Smooth muscle cell (in vitro differentiated cells): ENCODE results near the gene RTN4R. TPM values are rescaled to one million over a fixed set of nuclear protein-coding genes. Genes with fewer than 3 reads are reported as not detected.

Experiments used
- DNase-seq: peaks from one replicate; lab custom pipeline; 2025; ENCODE audit not compliant: unreplicated experiment; lab: John Stamatoyannopoulos, UW
- H2AFZ ChIP-seq: fragments of 200-600 bp; sonication (generic); 2 replicates; pipeline ENCODE4 v1.6.0; 2016; ENCODE audit warnings: antibody characterized with exemption, low read depth, mild to moderate bottlenecking
- H3F3A ChIP-seq: fragments of 200-600 bp; sonication (generic); 2 replicates; pipeline ENCODE4 v1.6.0; 2017; ENCODE audit warnings: antibody characterized with exemption, low read depth
- H3K27ac ChIP-seq: fragments of 200-600 bp; sonication (generic); 2 replicates; pipeline ENCODE4 v1.5.1; 2016; ENCODE audit warnings: low read depth, mild to moderate bottlenecking
- H3K27me3 ChIP-seq: fragments of 200-600 bp; sonication (generic); 2 replicates; pipeline ENCODE4 v1.6.1; 2016; ENCODE audit warnings: low read depth, mild to moderate bottlenecking
- H3K36me3 ChIP-seq: fragments of 200-600 bp; sonication (generic); 2 replicates; pipeline ENCODE4 v1.5.1; 2016; ENCODE audit warnings: low read depth
- H3K4me1 ChIP-seq: fragments of 200-600 bp; sonication (generic); 2 replicates; pipeline ENCODE4 v1.5.1; 2016; ENCODE audit warnings: low read depth
- H3K4me2 ChIP-seq: fragments of 200-600 bp; sonication (generic); 2 replicates; pipeline ENCODE4 v1.6.0; 2016; ENCODE audit warnings: mild to moderate bottlenecking
- H3K4me3 ChIP-seq: fragments of 200-600 bp; sonication (generic); 2 replicates; pipeline ENCODE4 v1.5.1; 2016; ENCODE audit warnings: mild to moderate bottlenecking
- H3K79me2 ChIP-seq: fragments of 200-600 bp; sonication (generic); 2 replicates; pipeline ENCODE4 v1.6.0; 2016; ENCODE audit warnings: low read depth, mild to moderate bottlenecking
- H3K9ac ChIP-seq: fragments of 200-600 bp; sonication (generic); 2 replicates; pipeline ENCODE4 v1.6.0; 2016; ENCODE audit warnings: low read depth
- H3K9me3 ChIP-seq: fragments of 200-600 bp; sonication (generic); replicated peaks from 2 replicates; pipeline ENCODE4 v1.5.1; 2016; ENCODE audit warnings: low read depth
- H4K20me1 ChIP-seq: fragments of 200-600 bp; sonication (generic); 2 replicates; pipeline ENCODE4 v1.6.0; 2016; ENCODE audit warnings: low read depth
- WGBS: methylation state at CpG from one replicate; pipeline ENCODE4 v1.1.7; 2016; ENCODE audit warnings: low lambda C conversion rate; 5-methylcytosine and 5-hydroxymethylcytosine counted together
- microRNA counts: library from miRNA; unstranded; fragments of <30 nt; microRNA quantifications from one replicate; lab custom pipeline; 2016
- microRNA-seq: library from miRNA; unstranded; fragments of <30 nt; microRNA quantifications from one replicate; pipeline ENCODE4, GENCODE V29; 2016; ENCODE audit warnings: borderline number of aligned reads
- polyA plus RNA-seq: library from polyadenylated mRNA; unstranded; fragments of >200 nt; fragmentation: Nextera tagmentation; extraction: Ambion mirVana; gene quantifications from 2 replicates; pipeline ENCODE4 v1.2.1, GENCODE V29; 2016
- small RNA-seq: library from RNA; depleted of rRNA; stranded (forward); fragments of <200 nt; gene quantifications from one replicate; pipeline ENCODE3, GENCODE V24; 2014
- total RNA-seq: library from RNA; depleted of rRNA; stranded (reverse); fragments of >200 nt; gene quantifications from 2 replicates; pipeline ENCODE4 v1.2.3, GENCODE V29; 2014
- TF ChIP-seq, protein P1 (sequence below): fragments of 200-600 bp; sonication (generic); IDR thresholded peaks from 2 replicates; pipeline ENCODE4 v1.5.1; 2017; ENCODE audit warnings: borderline replicate concordance, mild to moderate bottlenecking, antibody characterized with exemption; ENCODE audit not compliant: insufficient read depth, poor library complexity, severe bottlenecking

RTN4R gene
- total and polyA plus RNA-seq, 2 experiments from 2014 or later = 1.8 to 4.7 TPM

DNA sequence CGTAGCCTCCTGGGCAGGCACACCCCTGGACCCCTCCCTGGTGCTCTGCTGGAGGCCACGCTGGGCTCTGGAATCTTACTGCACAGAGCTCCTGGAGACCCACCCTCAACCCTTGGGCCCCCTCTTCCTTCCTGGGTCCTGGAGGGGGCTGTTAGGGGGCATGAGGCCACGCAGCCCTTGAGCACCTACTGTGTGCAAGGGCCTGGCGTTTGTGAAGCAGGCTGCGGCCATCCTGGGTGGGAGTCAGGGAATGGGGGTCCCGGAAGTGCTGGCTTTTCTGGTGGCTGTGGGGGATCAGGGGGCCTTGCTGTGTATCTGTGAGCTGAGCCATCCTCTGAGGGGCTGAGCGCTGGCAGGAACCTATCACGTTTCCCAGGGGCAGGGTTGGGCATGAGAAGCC lies 76.3 kb downstream of the RTN4R start:
- H3K36me3 ChIP-seq = no peaks in the 10 kb centered on the region
- H3K79me2 ChIP-seq = no peaks in the 10 kb centered on the region
- H3K9me3 ChIP-seq = no peaks in the 10 kb centered on the region
- no peak overlapping the region for H3K9ac ChIP-seq
- no peaks in the 10 kb centered on the region for H4K20me1 ChIP-seq
- TF ChIP-seq, protein P1, sequence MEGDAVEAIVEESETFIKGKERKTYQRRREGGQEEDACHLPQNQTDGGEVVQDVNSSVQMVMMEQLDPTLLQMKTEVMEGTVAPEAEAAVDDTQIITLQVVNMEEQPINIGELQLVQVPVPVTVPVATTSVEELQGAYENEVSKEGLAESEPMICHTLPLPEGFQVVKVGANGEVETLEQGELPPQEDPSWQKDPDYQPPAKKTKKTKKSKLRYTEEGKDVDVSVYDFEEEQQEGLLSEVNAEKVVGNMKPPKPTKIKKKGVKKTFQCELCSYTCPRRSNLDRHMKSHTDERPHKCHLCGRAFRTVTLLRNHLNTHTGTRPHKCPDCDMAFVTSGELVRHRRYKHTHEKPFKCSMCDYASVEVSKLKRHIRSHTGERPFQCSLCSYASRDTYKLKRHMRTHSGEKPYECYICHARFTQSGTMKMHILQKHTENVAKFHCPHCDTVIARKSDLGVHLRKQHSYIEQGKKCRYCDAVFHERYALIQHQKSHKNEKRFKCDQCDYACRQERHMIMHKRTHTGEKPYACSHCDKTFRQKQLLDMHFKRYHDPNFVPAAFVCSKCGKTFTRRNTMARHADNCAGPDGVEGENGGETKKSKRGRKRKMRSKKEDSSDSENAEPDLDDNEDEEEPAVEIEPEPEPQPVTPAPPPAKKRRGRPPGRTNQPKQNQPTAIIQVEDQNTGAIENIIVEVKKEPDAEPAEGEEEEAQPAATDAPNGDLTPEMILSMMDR = no peak
- H3F3A ChIP-seq = no peaks in the 10 kb centered on the region
- H3K27ac ChIP-seq = no peak overlapping the region
- DNase-seq = no peak
- WGBS = 90% methylated on average over 8 of the region's 8 CpGs
- H2AFZ ChIP-seq = no peak overlapping the region
- no peaks in the 10 kb centered on the region for H3K27me3 ChIP-seq
- H3K4me2 ChIP-seq = no peak overlapping the region
- no peak overlapping the region for H3K4me3 ChIP-seq
- H3K4me1 ChIP-seq = no peaks in the 10 kb centered on the region

MicroRNAs encoded within 50 kb of the gene (microRNA counts, 767-probe panel; counts per million panel counts)
- 183 counts per million for microRNA hsa-miR-1286 (lab: Ali Mortazavi, UCI)

Small RNA genes lying within 50 kb of the gene (microRNA-seq; reads per million reads assigned to microRNA genes)
- not detected for gene MIR1286

Small RNA genes lying within 50 kb of the gene (small RNA-seq; reads per million reads assigned to genes)
- gene MIR1286 = not detected

Other genes starting within 250 kb of the RTN4R start
- gene TANGO2, start 247.2 kb downstream of the RTN4R start, total RNA-seq = 10.8 and 13.1 TPM in 2 replicates
- gene TANGO2, start 247.2 kb downstream of the RTN4R start, polyA plus RNA-seq = 14.7 and 20.4 TPM in 2 replicates
- gene DGCR8, start 188.1 kb downstream of the RTN4R start, total RNA-seq = 9.7 and 10.3 TPM in 2 replicates
- 6.5 and 14.6 TPM in 2 replicates for gene DGCR8, start 188.1 kb downstream of the RTN4R start, polyA plus RNA-seq
- gene RANBP1, start 152.2 kb downstream of the RTN4R start, total RNA-seq = 278 and 331 TPM in 2 replicates
- 196 and 235 TPM in 2 replicates for gene RANBP1, start 152.2 kb downstream of the RTN4R start, polyA plus RNA-seq
- 21.1 and 25.9 TPM in 2 replicates for gene TRMT2A, start 151.1 kb downstream of the RTN4R start, total RNA-seq
- 32.1 and 38.9 TPM in 2 replicates for gene TRMT2A, start 151.1 kb downstream of the RTN4R start, polyA plus RNA-seq
- 5.2 and 12.7 TPM in 2 replicates for gene ZDHHC8, start 136.5 kb downstream of the RTN4R start, total RNA-seq
- 53.9 and 67.0 TPM in 2 replicates for gene ZDHHC8, start 136.5 kb downstream of the RTN4R start, polyA plus RNA-seq
- not detected in 2 replicates for gene CCDC188, start 117.3 kb downstream of the RTN4R start, total RNA-seq
- gene CCDC188, start 117.3 kb downstream of the RTN4R start, polyA plus RNA-seq = not detected in 2 replicates
- 22.2 and 30.3 TPM in 2 replicates for gene DGCR6L, start 51.7 kb upstream of the RTN4R start, total RNA-seq
- 74.8 and 77.6 TPM in 2 replicates for gene DGCR6L, start 51.7 kb upstream of the RTN4R start, polyA plus RNA-seq
- gene ZNF74, start 125.8 kb upstream of the RTN4R start, total RNA-seq = 11.8 and 12.5 TPM in 2 replicates
- 12.1 and 14.3 TPM in 2 replicates for gene ZNF74, start 125.8 kb upstream of the RTN4R start, polyA plus RNA-seq
- gene SCARF2, start 169.5 kb upstream of the RTN4R start, total RNA-seq = 30.9 and 32.8 TPM in 2 replicates
- gene SCARF2, start 169.5 kb upstream of the RTN4R start, polyA plus RNA-seq = 70.9 and 89.8 TPM in 2 replicates
- gene KLHL22, start 227.5 kb upstream of the RTN4R start, total RNA-seq = 17.1 and 26.1 TPM in 2 replicates
- 18.1 and 27.3 TPM in 2 replicates for gene KLHL22, start 227.5 kb upstream of the RTN4R start, polyA plus RNA-seq
- gene MED15, start 239.3 kb upstream of the RTN4R start, total RNA-seq = 25.3 and 29.2 TPM in 2 replicates
- 70.5 and 78.5 TPM in 2 replicates for gene MED15, start 239.3 kb upstream of the RTN4R start, polyA plus RNA-seq